BJ (cell line): ENCODE results near the gene C1QTNF1. TPM values are rescaled to one million over a fixed set of nuclear protein-coding genes. Genes with fewer than 3 reads are reported as not detected.

Experiments
- CTCF ChIA-PET: fragments of 350-600 bp; formaldehyde crosslinking; extraction: SDS; loops from one replicate; lab custom pipeline; 2021; ENCODE audit warnings: antibody characterized with exemption, inconsistent platforms; lab: Yijun Ruan, JAX
- POLR2A ChIA-PET: fragments of 300-600 bp; sonication (Branson Sonifier 250); formaldehyde crosslinking; extraction: SDS; loops from one replicate; lab custom pipeline; 2021; ENCODE audit warnings: antibody characterized with exemption; lab: Charles Lee
- DNase-seq: peaks from one replicate; pipeline ENCODE4 v3.0.0-alpha.2; 2011; ENCODE audit warnings: low read depth
- H3K27me3 ChIP-seq: 2 replicates; pipeline ENCODE4 v1.6.0; 2011; ENCODE audit warnings: low read length; ENCODE audit not compliant: control insufficient read depth, insufficient read depth
- H3K36me3 ChIP-seq: 2 replicates; pipeline ENCODE4 v1.5.1; 2011; ENCODE audit warnings: low read length; ENCODE audit not compliant: control insufficient read depth, insufficient read depth
- H3K4me3 ChIP-seq: 2 replicates; pipeline ENCODE4 v1.5.1; 2011; ENCODE audit warnings: low read depth, mild to moderate bottlenecking, control low read depth, low read length
- polyA plus RNA-seq: library from polyadenylated mRNA; depleted of rRNA; stranded (reverse); fragments of >200 nt; gene quantifications from 2 replicates; pipeline ENCODE4 v1.2.3, GENCODE V29; 2011
- TF ChIP-seq, protein P1 (sequence below): IDR thresholded peaks from 2 replicates; pipeline ENCODE4 v1.5.1; 2011; ENCODE audit warnings: low read depth, mild to moderate bottlenecking, control low read depth, inconsistent platforms, low read length, moderate library complexity; ENCODE audit not compliant: insufficient read depth

The C1QTNF1 gene
- polyA plus RNA-seq, 1 experiment, result 20.7 TPM

DNA sequence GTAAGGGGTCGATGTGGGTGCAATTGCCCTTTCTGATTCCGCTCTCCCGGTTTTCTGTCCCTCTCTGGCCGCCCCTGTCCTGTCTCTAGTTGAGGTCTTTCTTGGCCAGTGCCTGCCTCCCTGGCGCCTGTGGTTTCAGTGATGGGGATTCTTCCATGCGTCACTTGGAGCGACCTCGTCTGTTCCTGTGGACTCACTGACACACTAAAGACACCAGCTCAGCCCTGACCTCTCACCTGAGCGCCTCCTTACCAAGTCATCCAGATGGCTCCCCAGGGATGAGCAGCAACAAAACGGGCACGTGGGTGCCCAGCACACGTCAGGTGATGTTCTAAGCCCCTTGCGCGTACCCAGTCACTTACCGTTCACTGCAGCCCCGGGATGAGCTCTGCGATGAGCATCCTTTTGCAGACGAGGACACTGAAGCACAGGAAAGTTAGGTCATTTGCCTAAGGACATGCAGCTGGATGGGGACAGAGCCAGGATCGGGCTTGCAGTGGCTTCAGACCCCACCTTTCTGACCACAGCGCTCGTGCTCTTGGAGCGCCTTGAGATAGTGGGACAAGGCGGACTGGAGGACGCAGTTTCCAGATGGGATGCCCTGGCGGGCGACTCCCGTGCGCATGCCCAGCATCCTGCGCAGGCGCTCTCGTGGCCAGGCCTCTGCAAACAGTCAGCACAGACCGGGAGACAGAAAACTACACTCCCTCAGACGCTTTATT lies 32.8 kb upstream of the C1QTNF1 start:
- ChIA-PET CTCF (interaction anchor here (1.0 kb wide), 1 partner anchor 402 kb away, joined by 3 read pairs; no protein-coding TSS in a partner anchor), POLR2A (no interaction called here)
- H3K27me3 ChIP-seq, result no peaks in the 10 kb centered on the region
- TF ChIP-seq, protein P1, sequence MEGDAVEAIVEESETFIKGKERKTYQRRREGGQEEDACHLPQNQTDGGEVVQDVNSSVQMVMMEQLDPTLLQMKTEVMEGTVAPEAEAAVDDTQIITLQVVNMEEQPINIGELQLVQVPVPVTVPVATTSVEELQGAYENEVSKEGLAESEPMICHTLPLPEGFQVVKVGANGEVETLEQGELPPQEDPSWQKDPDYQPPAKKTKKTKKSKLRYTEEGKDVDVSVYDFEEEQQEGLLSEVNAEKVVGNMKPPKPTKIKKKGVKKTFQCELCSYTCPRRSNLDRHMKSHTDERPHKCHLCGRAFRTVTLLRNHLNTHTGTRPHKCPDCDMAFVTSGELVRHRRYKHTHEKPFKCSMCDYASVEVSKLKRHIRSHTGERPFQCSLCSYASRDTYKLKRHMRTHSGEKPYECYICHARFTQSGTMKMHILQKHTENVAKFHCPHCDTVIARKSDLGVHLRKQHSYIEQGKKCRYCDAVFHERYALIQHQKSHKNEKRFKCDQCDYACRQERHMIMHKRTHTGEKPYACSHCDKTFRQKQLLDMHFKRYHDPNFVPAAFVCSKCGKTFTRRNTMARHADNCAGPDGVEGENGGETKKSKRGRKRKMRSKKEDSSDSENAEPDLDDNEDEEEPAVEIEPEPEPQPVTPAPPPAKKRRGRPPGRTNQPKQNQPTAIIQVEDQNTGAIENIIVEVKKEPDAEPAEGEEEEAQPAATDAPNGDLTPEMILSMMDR, result no peak
- no peak for DNase-seq
- H3K36me3 ChIP-seq, result peaks cover 26% of the 10 kb centered on the region
- H3K4me3 ChIP-seq, result no peak overlapping the region

DNA sequence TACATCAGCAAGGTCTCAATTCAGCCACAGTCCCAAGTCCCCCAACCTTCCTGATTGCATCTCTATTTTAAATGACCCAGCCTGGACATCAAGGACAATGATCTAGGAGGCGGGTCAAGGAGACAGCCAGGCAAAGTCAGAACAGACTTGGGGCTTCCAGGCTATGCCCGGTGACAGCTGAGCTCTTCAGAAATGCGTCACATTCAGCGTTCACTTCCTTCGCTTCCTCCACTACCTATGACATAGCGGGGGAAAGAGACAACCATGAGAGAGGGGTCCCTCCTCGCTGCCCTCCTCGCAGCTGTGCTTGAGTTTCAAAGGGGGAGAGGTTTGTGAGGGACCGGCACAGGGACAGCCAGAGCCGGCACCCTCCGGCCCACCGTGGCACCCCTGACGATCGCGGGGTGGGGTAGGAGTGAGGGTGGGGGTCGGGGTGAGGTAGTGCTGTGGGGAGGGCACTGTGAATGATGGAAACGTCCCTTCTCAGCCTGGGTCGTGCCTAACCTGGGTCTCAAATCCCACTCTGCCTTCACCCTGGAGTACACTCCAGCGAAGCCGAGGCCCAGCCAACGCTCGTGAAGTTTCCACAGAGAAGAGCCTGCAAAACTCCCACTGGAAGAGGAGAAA lies 31.9 kb upstream of the C1QTNF1 start:
- no peak for DNase-seq
- Histone ChIP-seq H3K4me3 (no peak overlapping the region), H3K36me3 (peaks cover 33% of the 10 kb centered on the region), H3K27me3 (no peaks in the 10 kb centered on the region)
- TF ChIP-seq, protein P1, result no peak
- ChIA-PET CTCF (interaction anchor here (1.0 kb wide), 1 partner anchor 401 kb away, joined by 3 read pairs; no protein-coding TSS in a partner anchor), POLR2A (no interaction called here)

- Histone ChIP-seq H3K36me3 (peaks cover 35% of the 10 kb centered on the region), H3K4me3 (no peak overlapping the region), H3K27me3 (no peaks in the 10 kb centered on the region)
- ChIA-PET CTCF (interaction anchor here (0.6 to 1.3 kb wide), 6 partner anchors 11 to 401 kb away, joined by 3 to 4 read pairs (median 3); no protein-coding TSS in a partner anchor), POLR2A (no interaction called here)
- no peak for DNase-seq
- TF ChIP-seq, protein P1, result no peak
Observed at GRCh38 chr17:78992542-78993212, 31.3 kb upstream of the C1QTNF1 start.

DNA sequence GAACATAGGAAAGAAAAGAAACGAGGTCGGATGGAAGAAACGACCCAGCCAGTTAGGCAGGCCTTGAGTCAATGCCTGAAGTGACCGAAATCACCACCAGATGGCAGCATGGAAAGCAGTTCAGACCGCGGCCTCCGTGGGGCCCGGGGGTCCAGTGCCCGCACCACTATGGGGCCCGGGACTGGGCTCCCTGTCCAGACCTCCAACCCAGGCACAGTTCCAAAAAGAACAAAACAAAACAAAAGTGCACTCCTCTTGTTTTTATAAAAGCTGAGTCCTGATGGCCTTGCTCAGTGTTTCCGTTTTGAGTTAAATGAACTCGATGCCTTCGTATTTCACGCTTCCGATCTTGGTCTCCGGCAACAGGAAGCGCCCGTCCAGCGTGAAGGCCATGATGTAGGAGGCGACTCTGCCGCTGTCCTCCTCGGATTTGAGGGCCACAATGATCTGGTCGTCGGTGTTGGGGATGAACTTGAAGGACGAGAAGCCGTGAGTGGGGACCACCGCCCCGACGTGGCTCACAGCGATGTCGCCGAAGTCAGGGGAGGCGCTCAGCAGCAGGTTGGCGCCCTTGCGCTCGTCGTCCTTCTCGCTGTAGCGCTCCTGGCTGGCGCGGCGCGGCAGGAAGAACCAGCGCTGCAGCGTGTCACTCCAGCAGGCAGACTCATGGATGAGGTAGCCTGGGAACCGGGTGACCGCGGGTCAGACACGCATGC lies 30.6 kb upstream of the C1QTNF1 start:
- TF ChIP-seq, protein P1, result peak; percentile 79
- Histone ChIP-seq H3K27me3 (no peaks in the 10 kb centered on the region), H3K36me3 (peaks cover 37% of the 10 kb centered on the region), H3K4me3 (no peak overlapping the region)
- POLR2A ChIA-PET, result no interaction called here
- DNase-seq, result no peak
- CTCF ChIA-PET, result interaction anchor here (0.6 to 1.3 kb wide), 7 partner anchors 11 to 400 kb away, joined by 3 to 4 read pairs (median 3); no protein-coding TSS in a partner anchor
